DMS53 treated with DMSO at 0.1 percent for 48 hours (cell line): ENCODE measurements around the gene MGLL.
"Not testable (repeated sequence)": the region's sequence is repeated elsewhere in the genome, so short reads cannot be mapped to it uniquely, and the experiment has no call there.

Experiments
- DNase-seq: peaks from one replicate; lab custom pipeline; 2025; ENCODE audit not compliant: unreplicated experiment; lab: John Stamatoyannopoulos, UW

Gene MGLL

DNA sequence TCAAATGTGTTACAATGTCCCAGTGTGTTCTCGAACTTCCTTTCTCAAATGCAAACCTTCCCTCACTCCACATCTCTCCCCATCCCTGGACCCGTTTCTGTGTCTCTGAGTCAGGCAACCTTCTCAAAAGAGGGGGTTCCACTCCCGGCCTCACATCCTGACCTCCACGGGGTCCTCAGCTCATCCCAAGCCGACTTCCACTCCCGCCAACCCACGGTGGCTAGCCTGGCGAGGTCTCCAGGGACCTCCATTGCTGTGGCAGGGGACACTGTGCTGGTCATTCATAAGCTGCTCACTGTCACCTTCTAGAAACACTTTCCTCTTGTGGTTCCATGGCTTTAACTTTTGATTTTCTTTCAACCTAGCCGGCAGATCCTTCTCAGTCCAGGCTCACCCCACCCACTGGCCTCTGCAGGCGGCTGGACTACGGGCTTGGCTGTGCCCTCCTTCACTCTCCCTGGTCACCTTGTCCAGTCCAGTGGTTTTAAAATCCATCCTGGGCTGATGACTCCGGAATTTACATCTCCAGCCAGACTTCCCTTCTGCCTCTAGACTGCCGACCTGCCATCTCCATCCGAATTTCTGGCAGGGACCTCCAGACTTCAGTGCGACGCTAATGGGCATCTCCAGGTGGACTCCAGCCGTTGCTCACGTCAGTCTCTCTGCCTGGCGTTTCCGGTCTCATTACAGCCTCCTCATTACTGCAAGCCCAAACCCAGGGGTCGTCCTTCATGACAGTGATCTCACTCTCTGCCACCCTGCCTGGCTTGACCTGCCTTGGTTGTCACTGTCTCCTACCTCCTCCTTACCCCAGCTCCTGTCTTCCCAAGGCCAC is 129.6 kb downstream of the MGLL start:
- DNase-seq, result no peak

DNA sequence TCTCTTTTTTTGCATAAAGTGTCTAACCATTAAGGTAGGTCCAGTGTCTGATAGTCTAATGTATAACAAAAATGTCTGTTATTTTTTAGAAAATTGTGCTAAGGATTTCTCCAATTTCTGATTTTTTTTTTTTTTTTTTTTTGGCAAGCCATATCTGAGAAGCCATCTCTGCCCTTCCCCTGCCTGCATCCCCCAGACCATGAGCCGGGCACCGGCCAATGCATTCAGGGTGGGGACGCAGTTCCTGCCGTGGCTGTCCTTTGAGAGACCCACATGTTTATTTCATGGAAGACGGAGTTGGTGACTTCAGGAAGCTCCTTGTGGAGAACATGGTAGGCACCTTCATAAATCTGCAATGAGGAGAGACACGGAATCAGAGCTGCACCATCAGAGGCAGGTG is 130.3 kb downstream of the MGLL start:
- DNase-seq, result no peak

DNA sequence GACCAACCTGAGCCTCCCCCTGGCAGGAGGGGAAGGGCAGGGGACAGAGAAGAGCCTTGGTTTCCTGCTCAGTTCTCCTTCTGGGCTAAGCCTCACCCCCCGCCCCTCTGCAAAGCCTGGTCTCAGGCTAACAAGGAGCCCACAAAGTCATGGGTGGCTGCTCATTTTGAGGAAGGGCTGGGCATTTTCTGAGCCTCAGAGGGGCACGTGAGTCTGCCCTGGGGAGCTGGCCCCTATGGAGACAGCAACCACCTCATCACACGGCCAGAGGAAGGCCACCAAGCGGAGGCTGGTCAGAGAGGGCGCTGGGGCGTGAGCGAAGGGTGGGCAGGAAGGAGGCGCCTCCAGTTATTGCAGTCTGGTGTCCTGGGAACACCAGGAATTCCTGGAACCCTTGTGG is 130.8 kb downstream of the MGLL start:
- no peak for DNase-seq

DNA sequence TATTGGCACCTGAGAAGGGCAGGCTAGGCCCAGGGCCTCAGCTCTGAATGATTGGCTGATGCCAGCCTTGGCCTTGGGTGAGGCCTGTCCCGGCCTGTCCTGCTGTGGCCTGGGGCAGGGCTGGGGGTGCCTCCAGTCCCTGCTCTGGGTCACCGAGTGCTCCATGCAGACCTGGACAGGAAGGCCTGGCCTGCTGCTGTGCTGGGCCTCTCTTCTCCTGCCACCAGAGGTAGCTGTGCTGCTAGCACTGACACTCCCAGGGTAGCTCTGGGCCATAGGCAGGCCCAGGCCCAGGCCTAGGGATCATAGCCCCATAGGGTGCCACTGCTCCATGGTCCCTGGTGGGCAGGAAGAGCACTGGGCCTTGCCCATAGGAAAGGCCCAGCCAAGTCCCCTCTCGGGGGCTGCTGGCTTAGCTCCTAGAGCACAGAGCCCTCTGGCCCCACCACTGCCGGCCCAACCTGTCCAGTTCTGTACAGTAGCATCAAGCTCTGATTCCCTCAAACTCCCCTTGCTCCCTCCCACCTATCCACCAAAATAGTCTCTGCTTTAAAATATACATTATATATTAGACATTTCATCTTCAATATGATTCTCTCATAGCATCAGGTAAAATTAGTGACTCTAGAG is 131.4 kb downstream of the MGLL start:
- no peak for DNase-seq

DNA sequence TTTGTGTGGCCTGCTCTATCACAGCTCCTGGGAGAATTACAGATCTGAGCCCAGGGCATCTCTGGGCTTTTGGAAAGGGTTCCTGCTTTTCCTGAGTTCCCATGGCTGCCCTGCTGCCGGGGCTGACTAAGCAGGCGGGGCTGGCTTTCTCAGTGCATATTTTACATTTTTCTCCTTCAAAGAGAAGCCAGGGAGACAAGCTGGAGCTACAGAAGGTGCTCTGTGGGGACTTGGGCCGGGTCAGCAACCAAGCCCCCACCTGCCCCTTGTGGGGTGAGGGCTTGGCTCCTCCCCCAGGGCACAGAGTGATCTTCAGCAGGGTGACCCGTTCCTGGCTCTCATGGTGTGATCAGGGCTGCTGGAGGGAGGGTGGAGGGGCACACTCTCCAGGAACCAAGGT is 132.2 kb downstream of the MGLL start:
- DNase-seq, result no peak

DNA sequence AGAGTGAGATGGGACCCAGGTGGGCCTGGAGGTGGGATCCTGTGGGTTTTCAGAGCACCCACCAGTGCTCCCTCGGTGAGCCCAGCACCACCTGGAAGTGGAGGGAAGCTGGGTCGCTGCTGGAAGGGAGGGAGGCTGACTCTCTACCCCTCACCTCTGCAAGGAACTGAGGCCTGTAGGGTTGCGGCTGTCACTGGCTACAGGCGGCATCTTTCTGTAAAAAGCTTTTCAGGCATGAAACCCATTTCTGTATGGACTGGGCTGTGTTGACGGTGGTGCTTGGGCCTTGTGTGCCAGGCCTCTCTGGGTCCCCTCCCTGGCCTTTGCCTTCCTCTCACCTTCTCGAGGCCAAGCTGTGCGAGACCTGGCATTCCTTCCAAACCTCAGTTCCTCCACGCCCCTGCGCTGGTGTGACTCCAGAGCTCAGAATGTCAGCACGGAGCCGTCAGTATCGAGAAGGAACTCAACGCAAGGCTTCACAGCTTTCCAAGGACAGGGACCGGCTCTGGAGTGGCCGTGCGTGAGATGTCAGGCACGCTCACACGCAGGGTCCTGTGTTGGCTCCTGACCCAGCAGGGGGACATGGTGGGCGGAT is 133.0 kb downstream of the MGLL start:
- DNase-seq, result no peak

DNA sequence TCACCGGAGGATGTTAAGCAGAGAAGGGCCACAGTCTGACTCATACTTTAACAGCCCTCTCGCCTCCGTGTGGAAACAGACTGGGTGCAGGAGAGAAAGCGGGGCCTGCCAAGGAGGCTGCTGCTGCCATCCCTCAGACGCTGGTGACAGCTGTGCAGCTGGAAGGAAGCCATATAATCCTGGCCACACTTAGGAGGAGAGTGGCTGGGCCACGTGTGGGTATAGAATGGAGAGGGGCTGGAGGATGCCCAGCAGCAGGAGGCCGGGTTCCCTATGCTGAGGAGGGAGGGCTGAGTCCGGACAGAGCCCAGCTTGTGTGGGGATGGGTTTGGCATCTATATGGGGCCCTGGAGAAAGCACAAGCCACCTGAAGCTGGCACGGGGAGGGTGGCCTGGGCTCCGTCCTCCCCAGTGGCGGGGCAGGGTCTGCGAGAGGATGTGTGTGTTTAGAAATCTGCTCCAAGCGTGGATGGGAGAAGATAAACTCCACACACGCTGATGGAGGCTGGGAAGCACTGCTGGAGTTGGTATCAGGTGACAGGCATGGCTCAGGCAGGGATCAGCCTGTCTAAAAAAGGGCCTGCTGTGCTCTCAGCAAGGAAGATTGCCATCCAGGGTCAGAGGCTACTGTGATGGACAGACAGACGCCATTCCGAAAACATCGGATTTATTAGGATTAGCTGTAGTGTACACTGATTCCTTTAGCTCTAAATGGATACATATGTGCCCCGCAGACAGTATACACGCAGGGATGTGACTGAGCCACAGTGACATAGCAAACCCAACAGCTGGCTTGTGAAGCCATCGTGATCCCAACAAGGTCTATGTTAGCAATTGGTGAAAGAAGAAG is 133.7 kb downstream of the MGLL start:
- no peak for DNase-seq

DNA sequence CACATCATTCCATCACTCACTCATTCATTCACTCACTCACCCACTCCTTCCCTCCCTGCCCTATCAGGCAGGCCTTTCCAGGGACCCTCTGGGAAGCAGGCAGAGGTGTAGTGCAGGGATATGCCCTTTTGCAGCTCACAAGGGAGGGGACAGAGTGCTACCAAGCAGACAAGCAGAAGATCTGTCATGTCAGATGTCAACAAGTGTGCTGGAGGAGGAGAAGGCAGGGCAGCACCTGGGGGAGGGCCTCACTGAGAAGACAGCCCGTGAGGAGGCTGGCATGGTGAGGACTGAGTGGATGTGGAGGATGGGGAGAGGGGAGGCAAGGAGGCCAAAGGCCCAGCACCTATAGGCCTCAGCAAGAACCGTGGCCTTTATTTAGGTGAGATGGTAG is 134.3 kb downstream of the MGLL start:
- DNase-seq, result no peak

DNA sequence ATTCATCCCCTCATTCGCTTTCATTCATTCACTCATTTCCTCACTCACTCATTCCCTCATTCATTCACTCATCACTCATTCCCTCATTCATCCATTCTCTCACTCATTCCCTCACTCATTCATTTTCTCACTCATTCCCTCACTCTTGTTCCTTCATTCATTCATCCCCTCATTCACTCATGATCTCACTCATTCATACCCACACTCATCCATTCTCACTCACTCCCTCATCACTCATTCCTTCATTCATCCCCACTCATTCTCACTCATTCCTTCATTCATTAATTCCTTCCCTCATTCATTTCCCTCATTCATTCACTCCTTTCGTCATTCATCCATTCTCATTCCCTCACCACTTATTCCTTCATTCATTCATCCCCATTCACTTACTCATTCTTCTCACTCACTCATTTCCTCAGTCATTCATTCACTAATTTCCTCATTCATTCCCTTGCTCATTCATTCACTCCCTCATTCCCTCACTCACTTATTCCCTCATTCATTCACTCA is 135.0 kb downstream of the MGLL start:
- DNase-seq, result no peak

DNA sequence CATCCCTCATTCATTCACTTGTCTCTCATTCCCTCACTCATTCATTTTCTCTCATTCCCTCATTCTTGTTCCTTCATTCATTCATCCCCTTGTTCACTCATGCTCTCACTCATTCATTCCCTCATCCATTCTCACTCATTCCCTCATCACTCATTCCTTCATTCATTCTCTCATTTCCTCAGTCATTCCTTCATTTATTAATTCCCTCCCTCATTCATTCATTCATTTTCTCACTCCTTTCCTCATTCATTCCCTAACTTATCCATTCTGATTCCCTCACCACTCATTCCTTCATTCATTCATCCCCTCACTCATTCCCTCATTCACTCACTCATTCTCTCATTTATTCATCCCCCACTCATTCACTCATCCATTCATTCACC is 135.8 kb downstream of the MGLL start:
- DNase-seq, result no peak

DNA sequence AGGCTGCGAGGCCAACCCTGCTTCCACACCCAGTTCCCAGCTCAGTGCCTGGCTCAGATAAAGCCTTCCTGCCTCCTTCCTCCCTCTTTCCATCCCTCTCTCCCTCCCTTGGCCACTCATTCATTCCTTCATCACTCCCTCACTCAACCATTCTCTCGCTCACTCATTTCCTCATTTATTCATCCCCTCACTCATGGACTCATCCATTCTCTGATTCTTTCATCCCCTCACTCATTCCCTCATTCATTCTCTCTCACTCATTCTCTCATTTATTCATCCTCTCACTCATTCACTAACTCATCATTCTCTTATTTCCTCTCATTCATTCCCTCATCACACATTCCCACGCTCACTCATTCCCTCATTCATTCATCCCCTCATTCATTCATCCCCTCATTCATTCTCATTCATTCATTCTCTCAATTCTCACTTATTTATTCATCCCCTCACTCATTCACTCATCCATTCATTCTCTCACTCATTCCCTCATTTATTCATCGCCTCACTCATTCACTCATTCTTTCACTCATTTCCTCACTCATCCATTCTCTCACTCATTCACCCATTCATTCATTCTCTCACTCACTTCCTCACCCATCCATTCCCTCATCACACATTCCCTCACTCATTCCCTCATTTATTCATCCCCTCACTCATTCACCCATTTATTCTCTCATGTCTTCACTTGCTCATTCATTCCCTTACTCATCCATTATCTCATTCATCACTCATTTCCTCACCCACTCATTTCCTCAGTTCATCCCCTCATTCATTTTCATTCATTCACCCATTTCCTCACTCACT is 136.4 kb downstream of the MGLL start:
- no peak for DNase-seq

DNA sequence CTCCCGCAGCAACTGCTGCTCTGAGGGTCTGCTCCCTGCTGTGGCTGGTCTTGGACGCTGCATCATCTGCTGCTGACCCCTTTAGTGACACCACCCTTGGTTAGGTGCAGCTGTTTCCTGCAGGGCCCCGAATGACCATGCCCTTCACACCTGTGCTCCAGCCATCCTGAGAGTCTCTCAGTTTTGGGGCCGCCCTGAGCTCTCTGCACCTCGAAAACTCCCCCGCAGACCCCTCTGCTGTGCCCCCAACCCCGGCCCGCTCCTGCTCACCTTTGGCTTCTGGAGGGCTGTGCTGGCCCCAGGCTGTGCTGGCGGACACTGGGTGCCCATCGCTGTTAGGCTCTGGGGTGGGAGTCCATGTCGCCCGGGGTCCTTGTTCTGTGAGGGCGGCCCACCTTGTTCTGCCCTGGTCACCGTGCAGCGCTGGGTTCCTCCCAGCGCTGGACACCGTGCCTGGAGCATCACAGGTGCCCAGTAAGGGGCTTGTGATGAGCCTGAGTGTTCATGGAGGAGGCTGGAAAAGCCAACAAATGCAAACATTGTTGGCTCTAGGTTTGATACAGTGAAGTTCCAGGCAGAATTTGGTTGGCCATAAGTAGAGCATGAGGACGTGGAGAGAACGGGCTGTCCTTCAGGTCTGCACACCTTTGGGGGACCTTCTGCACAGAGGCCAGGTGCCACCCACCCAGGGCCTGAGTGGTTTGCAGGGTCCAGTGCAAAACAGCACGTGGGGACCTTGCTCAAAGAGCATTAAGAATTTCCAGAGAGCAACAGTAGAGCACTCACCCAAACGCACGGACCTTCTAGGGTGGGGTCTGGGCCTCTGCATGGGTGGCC is 137.2 kb downstream of the MGLL start:
- DNase-seq, result no peak

DNA sequence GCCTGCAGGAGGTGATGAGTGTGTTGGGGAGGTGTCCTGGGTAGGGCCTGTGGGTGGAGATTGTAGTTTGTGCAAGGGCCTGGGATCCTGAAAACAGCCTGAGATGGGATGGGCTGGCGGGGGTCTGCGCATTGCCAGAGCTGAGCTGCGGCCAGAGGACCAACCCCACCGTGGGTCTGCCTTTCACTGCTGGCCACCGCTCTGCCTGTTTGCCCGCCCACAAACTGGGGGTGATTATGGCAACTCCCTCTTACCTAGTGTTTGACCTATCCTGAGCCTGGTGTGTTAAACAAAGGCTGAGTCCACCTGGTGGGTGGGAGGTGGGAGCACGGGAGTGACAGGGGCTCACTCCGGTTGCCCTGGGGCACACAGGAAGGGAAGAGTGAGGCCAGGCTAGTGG is 139.8 kb downstream of the MGLL start:
- no peak for DNase-seq

DNA sequence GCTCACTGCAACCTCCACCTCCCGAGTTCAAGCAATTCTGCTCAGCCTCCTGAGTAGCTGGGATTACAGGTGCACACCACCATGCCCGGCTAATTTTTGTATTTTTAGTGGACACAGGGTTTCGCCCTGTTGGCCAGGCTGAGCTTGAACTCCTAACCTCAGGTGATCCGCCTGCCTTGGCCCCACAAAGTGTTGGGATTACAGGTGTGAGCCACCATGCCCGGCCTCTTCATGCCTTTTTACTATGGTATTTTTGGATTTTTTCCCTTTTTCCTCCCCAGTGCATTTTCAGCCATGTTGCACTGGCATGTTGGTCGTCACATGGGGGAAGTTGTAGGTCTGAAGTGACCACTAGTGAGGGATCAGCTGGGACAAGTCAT is 140.2 kb downstream of the MGLL start:
- DNase-seq, result not testable (repeated sequence)

DNA sequence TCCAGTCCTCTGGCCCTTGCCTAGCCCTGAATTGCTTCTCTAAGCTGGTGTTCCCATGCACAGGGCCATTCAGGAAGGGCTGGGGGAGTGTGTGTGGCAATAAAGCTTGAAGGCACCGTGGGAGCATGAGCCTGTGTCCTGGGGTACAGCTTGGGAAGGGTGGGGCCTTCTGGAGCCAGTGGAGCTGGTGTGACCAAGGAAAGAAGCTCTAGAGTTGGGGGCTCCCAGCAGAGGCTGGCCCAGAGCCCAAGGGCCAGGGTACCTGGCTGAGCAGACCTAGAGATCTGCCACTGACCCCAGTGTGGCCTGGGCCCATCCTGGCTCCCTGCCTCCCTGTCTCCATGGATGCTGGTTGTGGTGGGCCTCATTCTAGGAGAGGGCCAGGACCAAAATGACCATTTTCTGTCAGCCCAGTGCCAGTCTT is 141.5 kb downstream of the MGLL start:
- DNase-seq, result no peak

DNA sequence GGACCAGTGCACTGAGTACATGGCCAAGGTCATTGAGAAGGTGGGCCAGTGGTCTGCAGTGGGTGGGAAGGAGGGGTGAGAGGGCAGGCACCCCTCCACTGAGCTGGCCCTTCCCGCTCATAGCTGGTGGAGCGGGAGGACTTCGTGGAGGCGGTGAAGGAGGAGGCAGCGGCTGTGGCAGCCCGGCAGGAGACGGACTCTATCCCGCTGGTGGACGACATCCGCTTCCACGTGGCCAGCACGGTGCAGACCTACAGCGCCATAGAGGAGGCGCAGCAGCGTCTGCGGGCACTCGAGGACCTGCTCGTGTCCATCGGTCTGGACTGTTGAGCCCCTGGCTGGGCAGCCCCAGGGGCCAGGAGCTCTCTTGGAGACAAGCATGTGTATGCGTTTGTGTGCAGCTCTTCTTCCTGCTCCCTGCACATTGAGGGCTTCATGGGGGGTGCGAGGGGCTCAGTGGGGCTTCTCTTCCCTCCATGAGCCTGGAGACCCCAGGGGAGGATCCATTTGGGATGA is 142.1 kb downstream of the MGLL start:
- DNase-seq, result no peak

DNA sequence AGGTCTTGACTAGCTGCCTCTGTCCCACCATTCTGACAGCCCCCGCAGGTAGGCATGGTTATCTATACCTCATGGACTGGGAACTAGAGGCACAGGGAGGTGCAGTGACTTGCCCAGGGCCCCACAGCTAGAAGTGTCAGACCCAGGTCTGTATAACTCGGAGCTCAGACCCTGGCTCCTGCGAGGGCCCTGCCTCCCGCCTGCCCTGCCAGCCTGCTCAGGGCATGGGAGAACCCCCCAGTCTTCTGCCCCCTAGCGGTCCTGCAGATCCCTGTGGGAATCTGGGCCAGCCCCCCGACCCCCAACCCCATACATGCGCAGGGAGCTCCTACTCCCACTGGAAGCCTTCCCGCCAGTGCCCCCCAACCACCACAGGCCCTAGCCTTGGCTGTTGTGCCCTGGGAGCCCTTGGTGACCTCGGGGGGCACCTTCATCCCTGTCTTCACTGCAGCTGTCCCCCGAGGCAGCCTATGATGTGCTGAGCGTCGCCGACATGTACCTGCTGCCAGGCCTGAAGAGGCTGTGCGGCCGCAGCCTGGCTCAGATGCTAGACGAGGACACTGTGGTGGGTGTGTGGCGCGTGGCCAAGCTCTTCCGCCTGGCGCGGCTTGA is 142.7 kb downstream of the MGLL start:
- DNase-seq, result no peak

DNA sequence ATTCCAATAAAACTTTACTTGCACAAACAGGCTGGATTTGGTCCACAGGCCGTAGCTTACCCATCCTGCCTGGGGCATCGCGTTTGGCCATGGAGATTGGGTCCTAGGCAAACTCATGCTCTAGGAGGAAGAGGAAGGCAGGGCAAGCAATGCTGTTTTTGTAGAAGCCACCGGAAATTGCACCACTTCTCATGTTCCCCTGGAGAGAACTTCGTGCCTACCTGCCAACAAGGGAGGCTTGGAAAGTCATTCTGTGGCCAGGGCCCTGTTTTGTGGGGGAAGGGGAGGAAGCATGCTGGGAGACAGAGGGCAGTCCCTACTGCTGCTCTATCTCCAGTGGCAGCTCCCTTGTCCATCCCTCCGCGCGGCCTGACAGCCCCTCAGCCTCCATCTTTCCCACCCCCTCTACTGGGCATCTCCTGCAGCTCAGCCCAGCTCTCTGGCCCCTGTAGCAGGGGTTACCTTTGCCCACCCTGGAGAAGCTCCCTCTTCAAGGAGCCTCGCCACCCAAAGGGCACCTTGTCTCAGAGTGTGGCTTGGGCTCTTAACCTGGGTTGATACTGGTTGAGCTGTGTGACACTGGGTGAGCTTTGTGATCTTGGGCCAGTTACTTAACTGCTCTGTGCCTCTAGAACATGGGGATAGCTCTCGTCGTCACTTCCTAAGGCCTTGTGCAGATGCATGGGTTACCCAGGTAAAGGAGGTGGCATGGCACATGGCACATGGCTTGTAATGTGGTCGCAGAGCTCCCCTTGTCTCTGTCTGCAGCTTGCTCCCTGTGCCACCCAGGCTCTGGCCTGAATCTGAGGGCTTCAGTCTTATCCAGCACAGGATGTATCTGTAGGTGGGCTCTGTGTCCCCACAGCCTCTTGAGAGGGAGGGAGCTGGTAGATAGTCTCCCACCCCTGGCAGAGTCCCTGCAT is 143.4 kb downstream of the MGLL start:
- DNase-seq, result no peak
